Measurements from ENCODE around the gene PRR33.

Gene PRR33

DNA sequence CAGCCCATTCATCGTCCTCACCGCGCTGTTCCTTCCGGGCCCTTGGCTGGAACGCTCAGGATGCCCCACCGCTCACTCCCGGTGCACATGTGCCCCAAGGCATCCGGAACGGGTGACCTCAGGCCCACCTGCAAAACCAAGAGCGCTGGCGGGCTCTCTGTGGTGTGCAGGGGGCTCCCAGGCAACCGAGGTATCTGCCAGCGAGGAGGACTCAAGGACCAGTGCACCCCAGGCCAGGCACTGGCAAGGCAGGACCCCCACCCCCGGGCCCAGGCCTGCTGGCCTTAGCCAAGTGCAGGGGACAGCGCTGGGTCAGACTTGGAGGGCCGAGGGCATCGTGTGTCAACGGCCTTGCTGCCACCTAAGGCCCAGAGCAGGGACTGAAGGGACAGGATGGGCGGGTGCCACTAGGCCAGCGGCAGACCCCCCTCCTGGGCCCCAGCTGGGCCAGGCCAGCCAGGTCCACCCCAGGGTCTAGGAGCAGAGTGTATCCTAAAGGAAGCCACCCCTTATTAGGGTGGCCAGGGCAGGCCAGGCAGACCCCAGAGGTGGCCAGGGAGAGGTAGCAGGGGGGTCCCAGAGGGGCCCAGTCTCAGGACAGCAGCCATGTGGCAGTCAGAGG, 36.3 kb upstream of the PRR33 start:
- no peak for DNase-seq

GRCh38 chr11:1927026-1927847, 35.5 kb upstream of the PRR33 start:
- no peak for DNase-seq

DNA sequence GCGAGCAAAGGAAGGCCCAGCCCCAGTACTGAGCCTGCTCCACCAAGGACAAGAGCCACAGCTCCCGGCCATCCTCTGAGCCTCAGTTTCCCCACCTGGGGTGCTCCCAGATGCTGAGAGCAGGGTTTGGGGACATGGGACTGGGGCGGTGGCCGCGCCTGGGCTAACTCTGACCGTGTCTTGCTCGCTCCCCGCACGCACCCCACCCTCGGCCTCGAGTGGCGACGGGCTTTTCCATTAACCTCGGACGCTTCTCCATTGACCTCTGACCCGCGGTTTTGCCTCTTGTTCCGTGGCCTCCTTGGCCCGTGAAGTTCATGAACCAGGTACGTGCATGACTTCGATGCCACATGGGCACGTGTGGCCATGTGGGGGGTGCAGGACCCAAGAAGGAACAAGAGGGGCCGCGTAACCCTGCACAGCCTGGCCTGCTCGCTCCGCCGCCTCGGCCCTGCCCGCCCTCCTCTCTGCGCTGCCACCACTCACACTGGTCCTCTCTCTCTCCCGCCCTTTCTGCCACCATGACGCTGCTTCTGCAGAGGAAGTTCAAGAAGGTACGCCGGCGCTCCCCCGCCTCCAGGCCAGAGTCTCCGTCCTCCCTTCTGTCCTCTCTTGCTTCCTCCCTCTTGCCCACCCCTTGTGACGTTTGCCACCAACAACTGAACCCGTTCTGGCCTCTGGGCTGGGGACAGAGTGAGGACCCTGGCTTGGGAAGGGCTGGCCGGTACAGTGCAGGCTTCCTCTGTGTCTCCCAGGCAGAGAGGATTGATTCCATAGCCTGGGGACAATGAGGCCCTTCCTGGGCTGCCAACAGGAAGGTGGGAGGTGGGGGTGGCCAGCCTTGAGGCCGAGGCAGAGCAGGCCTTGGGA, 34.7 kb upstream of the PRR33 start:
- DNase-seq, result no peak

- DNase-seq, result no peak
These were observed 33.9 kb upstream of the PRR33 start for GRCh38 chr11:1925373-1926155.

- no peak for DNase-seq
These were observed 33.1 kb upstream of the PRR33 start for GRCh38 chr11:1924646-1925372.

DNA sequence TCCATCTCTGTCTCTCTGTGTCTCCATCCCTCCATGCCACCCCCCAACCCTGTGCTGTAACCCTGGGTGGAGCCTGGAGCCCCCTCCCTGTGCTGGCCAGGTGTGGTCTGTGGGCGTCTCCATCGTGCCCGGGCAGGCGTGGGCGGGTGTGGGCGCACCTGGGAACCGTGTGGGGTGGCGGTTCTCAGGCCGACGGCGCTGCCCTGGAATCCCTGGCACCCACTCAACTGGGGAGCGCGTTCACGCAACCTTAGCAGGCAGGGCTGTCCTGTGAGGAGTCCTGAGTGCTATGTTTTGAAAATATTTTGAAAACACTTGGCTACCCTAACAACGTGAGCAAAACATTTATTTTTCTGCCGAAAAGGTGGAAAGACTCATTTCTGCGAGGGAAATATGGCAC, 32.5 kb upstream of the PRR33 start:
- no peak for DNase-seq

DNA sequence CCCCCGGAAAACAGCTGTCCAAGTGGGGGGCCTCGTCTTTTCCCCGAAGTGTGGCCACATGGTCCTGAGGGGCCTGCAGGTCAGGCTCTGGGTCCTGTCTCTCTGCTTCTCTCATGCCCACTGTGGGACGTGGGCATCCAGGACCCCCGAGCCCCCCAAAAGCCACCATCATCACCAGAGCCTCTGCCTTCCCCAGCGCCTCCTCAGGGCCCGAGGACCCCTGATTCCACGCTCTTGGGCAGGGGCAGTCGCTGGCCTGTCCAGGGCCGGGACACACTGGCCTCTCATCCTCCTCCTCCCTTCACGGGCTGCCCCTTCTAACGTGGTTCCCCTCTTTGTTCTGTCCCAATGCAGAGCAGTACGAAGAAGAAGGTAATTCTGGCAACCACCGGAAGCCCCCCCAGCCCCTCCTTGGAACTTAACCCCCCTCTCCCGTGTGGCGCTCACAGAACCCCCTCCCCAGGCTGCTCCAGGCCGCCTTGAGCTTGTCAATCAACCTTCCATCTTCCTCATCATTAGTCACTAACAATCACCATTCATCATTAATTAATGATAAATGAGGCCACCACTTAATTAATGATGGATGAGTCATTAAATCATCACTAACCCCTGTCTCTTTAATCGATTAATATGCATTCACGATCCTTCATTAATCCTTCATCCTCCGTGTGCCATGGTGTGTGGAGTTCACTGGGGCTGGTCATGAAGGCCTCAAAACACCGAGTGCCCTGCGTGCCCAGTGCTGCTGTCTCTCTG, 31.7 kb upstream of the PRR33 start:
- DNase-seq, result no peak

GRCh38 chr11:1922481-1923081, 30.9 kb upstream of the PRR33 start:
- DNase-seq, result no peak

DNA sequence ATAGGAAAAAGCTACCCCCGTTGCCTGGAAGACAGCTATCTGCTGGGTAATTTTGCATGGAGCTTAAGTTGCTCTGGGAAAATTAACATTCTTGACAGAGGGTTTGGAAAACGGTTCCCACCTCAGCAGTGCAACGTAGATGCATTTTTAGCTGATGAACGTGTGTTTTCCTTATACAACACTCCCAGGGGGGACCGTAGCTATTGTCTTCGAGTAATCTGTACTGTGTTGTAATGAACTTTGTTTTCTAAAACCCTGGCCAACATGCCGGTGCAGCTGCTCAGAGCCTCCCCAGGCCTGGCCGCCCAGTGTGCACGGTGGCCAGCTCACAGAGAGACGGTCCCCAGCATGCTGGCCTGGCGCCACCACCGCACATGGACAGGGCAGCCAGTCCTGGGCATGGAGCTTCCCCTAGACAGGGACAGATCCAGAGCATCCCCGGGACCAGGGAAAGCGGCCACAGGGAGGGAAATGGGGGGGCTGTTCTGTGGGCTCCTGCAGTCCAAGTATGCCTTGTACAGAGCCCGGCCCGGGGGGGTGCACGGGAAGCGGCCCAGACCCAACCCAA, 30.0 kb upstream of the PRR33 start:
- no peak for DNase-seq

- DNase-seq, result no peak
These were observed 29.3 kb upstream of the PRR33 start for GRCh38 chr11:1920909-1921573.

DNA sequence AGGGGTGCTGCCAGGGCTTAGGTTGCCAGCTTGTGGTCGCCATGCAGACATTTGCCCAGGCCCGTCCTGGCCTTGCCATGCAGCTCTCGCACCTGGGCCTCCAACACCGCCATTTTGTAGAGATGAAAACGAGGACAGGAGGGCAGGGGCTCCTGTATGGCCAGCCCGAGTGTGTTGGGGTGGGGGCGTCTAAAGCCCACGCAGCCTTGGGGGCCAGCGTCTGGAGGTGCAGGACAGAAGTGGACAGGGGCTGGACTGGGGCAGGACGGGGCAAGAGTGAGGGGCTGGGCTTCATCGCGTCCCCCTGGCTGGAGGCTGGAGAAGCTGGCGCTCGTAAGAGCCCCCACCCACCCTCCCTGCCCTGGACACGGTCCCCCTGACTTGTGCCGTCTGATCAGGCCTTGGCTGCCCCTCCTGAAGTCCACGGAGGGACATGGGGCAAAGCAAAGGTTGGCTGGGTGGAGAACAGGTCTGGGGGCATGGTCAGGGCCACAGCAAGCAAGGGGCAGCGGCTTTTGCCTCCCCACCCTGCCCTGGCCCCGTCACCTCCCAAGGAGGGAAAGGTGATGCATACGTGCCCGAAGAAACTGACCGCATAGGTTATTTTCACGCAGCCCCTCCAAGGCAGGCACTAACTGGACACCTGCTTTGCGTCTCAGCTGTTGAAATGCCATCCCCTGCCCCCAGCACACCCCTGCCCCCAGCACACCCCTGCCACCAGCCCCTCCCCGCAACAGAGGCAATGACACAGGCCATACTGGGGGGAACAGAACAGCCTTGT, 28.6 kb upstream of the PRR33 start:
- DNase-seq, result no peak

GRCh38 chr11:1919391-1920127, 27.9 kb upstream of the PRR33 start, which contains the start of gene TNNT3:
TSS of gene TNNT3 (plus strand) at chr11:1919703. CDS start at chr11:1922875, 3,172 bp downstream.
- no peak for DNase-seq

DNA sequence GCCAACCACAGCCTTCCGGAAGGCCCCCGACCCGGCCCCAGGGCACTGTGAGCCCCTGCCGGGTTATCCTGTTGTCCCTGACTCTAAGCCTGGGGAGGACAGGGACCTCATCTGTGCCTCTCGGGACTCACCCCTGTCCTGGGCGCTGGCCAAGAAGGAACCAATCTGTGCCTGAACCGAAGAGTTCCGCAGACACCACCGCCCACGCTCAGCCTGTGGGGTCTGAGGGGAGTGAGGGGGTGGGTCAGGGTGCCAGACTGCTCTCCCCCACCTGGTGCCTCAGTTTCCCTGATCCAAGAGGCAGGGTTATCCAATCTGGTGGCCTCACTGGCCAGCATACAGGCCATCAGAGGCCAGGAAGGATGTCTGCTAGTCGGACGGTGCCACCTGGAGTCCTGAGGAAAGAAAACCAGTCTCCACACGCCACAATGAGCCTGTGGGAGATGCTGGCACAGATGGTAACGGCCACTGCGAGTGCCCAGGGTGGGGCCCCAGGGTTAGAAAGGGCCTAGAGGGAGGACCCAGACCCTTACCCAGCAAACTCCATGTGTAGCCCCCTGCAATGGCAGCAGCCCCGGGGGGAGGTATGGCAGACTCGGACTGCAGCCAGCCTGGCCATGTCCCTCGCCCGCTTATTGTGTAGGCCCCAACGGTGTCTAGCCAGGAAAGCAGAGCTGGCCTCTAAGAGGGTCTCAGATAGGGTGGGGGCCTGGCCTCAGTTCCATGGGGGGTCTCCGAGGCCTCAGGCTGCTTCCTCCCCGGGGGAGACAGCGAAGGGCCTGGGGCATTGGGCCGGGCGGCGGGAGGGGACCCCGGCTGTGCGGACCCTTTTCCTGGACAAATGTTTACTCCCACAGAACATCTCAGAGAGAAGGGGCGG, 27.0 kb upstream of the PRR33 start:
- DNase-seq, result no peak

DNA sequence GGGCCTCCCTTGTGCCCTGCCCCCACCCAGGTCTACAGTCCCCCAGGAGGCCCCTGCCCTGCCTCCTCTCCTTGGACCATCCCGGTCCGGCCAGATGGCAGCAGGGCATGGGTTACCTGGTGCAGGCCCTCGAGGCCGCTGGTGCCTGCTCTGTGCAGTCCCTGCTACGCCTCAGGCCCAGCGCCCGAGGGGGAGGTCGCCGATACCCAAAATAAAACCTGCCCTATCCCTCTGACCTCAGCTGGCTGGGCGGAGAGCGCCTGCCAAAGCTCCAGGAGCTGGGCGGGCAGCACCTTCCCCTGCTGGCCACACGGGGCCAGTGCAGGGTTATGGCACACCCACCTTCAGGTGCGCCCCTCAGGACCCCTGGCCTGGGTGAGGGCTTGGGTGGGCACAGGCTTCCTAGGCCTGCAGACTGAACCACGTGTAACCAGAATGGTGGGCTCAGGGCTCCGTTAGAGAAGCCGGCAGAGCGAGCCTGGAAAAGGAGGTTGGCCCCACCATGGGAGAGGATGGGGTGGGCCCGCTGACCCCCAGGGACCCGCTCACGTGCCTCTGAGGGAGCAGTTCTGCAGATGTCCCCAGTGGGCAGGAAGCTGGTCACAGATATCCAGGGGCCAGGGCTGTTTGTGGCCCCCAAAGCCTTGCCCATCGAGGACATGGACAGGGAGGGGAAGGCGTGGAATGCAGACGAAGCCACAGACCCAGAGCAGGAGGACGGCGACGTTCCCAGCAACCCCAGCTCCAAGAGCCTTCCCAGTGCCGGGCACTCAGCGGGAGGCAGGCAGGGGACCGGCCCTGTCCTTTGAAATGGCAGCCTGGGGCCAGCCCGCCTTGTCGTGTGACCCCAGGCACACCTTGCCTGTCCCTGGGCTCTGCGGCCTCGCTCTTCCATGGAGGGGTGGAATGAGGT, 26.1 kb upstream of the PRR33 start:
- no peak for DNase-seq

GRCh38 chr11:1916986-1917522, 25.4 kb upstream of the PRR33 start:
- DNase-seq, result no peak
